Measurements from ENCODE around the gene COMMD8. TPM values are rescaled to one million over a fixed set of nuclear protein-coding genes. Genes with fewer than 3 reads are reported as not detected.

The COMMD8 gene
- total RNA-seq, 1 experiment from 2014 or later, result 27.4 TPM

DNA sequence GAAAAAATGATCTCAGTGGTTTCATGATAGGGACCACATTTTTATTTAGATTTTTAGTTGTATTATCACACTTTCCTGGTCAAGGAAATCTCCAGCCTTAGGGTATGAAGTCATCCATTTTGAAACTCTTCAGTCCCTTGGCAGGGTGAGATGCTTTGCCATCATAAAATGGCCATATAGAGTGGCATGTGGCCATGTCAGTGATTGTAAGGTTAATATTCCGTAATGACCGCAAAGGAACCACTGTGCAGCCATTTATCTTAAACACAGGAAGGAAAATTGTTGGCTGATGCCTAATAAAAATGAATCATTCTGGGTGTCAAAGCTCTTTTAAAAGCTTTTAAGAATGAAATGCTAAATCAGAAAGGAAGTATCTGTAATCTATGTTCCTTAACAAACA lies 35.6 kb downstream of the COMMD8 start:
- 0 out of 2 replicates have a peak, but pooled peaks cover 4% of the 10 kb centered on the region for H4K20me1 ChIP-seq (ENCODE audit: insufficient read depth)
- ChIA-PET POLR2A (ENCODE audit: unreplicated experiment) (no interaction called here), CTCF (no interaction called here)
- BruUV-seq (replicated peaks), result no TSS peak
- no peak for DNase-seq
- H3K9me2 ChIP-seq (ENCODE audit: insufficient read depth), result no peaks in the 10 kb centered on the region; the same call in 1 of the 2 replicates
- TF ChIP-seq EZH2 (IDR thresholded peaks at IDR 0.05; ENCODE audit: low read depth), result no peak
- TF ChIP-seq, protein P1, sequence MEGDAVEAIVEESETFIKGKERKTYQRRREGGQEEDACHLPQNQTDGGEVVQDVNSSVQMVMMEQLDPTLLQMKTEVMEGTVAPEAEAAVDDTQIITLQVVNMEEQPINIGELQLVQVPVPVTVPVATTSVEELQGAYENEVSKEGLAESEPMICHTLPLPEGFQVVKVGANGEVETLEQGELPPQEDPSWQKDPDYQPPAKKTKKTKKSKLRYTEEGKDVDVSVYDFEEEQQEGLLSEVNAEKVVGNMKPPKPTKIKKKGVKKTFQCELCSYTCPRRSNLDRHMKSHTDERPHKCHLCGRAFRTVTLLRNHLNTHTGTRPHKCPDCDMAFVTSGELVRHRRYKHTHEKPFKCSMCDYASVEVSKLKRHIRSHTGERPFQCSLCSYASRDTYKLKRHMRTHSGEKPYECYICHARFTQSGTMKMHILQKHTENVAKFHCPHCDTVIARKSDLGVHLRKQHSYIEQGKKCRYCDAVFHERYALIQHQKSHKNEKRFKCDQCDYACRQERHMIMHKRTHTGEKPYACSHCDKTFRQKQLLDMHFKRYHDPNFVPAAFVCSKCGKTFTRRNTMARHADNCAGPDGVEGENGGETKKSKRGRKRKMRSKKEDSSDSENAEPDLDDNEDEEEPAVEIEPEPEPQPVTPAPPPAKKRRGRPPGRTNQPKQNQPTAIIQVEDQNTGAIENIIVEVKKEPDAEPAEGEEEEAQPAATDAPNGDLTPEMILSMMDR (conservative IDR thresholded peaks at IDR 0.05), result no peak
- no peaks in the 10 kb centered on the region for H3K36me3 ChIP-seq (ENCODE audit: low read depth)
- H2AFZ ChIP-seq, result no peak overlapping the region
- no peak overlapping the region for H3K4me3 ChIP-seq
- no peak overlapping the region for H3K4me2 ChIP-seq
- H3K79me2 ChIP-seq (ENCODE audit: low read depth), result no peaks in the 10 kb centered on the region
- H3K27ac ChIP-seq, result no peak overlapping the region
- H3K9me3 ChIP-seq (ENCODE audit: insufficient read depth, low read depth), result no peaks in the 10 kb centered on the region; the same call in 1 of the 2 replicates
- H3K27me3 ChIP-seq (ENCODE audit: insufficient read depth, low read depth), result no peaks in the 10 kb centered on the region
- H3F3A ChIP-seq (ENCODE audit: insufficient read depth, low read depth), result no peaks in the 10 kb centered on the region
- H3K4me1 ChIP-seq (replicated peaks; ENCODE audit: insufficient read depth), result no peaks in the 10 kb centered on the region
- intact Hi-C loops (cut with micrococcal nuclease; ENCODE audit: unreplicated experiment), result no loop called here

DNA sequence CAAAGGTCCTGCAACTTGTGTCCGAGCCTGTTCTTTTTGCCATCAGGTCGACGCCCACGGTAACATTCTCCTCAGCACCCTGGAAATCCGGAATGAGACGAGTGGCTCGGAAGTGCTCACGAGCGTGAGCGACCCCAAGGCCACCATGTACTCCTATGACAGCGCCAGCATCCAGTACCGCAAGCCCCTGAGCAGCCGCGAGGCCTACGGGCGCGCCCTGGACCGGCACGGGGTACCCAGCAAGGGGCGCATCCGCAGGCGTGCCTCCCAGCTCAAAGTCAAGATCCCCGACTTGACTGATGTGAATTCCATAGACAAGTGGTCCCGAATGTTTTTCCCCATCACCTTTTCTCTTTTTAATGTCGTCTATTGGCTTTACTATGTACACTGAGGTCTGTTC lies 37.9 kb downstream of the COMMD8 start:
- Histone ChIP-seq H3K27me3 (ENCODE audit: insufficient read depth, low read depth) (no peaks in the 10 kb centered on the region), H3K4me3 (no peak overlapping the region), H3F3A (ENCODE audit: insufficient read depth, low read depth) (no peaks in the 10 kb centered on the region), H3K4me2 (no peak overlapping the region), H3K27ac (no peak overlapping the region), H3K9me3 (ENCODE audit: insufficient read depth, low read depth) (no peaks in the 10 kb centered on the region; the same call in 1 of the 2 replicates), H3K79me2 (ENCODE audit: low read depth) (no peaks in the 10 kb centered on the region), H4K20me1 (ENCODE audit: insufficient read depth) (0 out of 2 replicates have a peak, but pooled peaks cover 4% of the 10 kb centered on the region), H3K36me3 (ENCODE audit: low read depth) (no peaks in the 10 kb centered on the region), H2AFZ (no peak overlapping the region), H3K9me2 (ENCODE audit: insufficient read depth) (no peaks in the 10 kb centered on the region; the same call in 1 of the 2 replicates), H3K4me1 (replicated peaks; ENCODE audit: insufficient read depth) (no peaks in the 10 kb centered on the region)
- intact Hi-C loops (cut with micrococcal nuclease; ENCODE audit: unreplicated experiment), result no loop called here
- CTCF ChIA-PET, result no interaction called here
- POLR2A ChIA-PET (ENCODE audit: unreplicated experiment), result no interaction called here
- no peak for DNase-seq
- no peak for TF ChIP-seq EZH2 (IDR thresholded peaks at IDR 0.05; ENCODE audit: low read depth)
- TF ChIP-seq, protein P1 (conservative IDR thresholded peaks at IDR 0.05), result no peak
- no TSS peak for BruUV-seq (replicated peaks)

DNA sequence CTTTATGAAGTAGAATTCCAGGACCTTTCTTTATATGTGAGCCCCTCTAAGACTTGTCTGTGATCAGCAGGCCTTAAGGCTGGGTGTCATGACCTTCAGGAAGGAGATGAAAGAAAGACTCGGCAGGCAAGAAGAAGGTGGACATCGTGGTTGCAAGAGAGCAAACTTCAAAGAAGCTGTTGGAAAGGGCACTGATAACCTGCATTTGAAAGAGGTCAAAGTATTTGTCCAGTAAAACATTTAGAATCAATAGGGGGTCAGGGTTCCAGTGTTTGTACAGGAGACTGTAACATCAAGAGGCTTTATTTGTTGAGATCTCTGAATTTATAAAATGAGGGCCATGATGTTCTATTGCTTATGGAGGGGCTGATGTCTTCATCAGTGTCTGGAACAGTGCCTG lies 44.2 kb downstream of the COMMD8 start:
- H3K4me2 ChIP-seq, result no peak overlapping the region
- POLR2A ChIA-PET (ENCODE audit: unreplicated experiment), result no interaction called here
- BruUV-seq (replicated peaks), result no TSS peak
- CTCF ChIA-PET, result no interaction called here
- H3K27ac ChIP-seq, result no peak overlapping the region
- intact Hi-C loops (cut with micrococcal nuclease; ENCODE audit: unreplicated experiment), result no loop called here
- no peaks in the 10 kb centered on the region for H3K36me3 ChIP-seq (ENCODE audit: low read depth)
- no peaks in the 10 kb centered on the region for H3K9me3 ChIP-seq (ENCODE audit: insufficient read depth, low read depth)
- H3K4me3 ChIP-seq, result no peak overlapping the region
- H4K20me1 ChIP-seq (ENCODE audit: insufficient read depth), result 0 out of 2 replicates have a peak, but pooled peaks cover 4% of the 10 kb centered on the region
- H3K9me2 ChIP-seq (ENCODE audit: insufficient read depth), result no peaks in the 10 kb centered on the region
- H2AFZ ChIP-seq, result no peak overlapping the region
- no peak for DNase-seq
- no peaks in the 10 kb centered on the region for H3F3A ChIP-seq (ENCODE audit: insufficient read depth, low read depth)
- H3K27me3 ChIP-seq (ENCODE audit: insufficient read depth, low read depth), result no peaks in the 10 kb centered on the region
- H3K4me1 ChIP-seq (replicated peaks; ENCODE audit: insufficient read depth), result no peaks in the 10 kb centered on the region
- no peaks in the 10 kb centered on the region for H3K79me2 ChIP-seq (ENCODE audit: low read depth)
- TF ChIP-seq, protein P1 (conservative IDR thresholded peaks at IDR 0.05), result no peak
- no peak for TF ChIP-seq EZH2 (IDR thresholded peaks at IDR 0.05; ENCODE audit: low read depth)
